ENCODE data around the gene PPCDC.

PPCDC gene

GRCh38 chr15:75097939-75098338 lies 74.5 kb downstream of the PPCDC start:
- TF ChIP-seq CTCF (IDR thresholded peaks at IDR 0.05; ENCODE audit: low read depth, low read length), result no peak
- Histone ChIP-seq H3K4me1 (no peaks in the 10 kb centered on the region), H3K27me3 (no peaks in the 10 kb centered on the region), H3K9me3 (no peaks in the 10 kb centered on the region), H3K36me3 (no peaks in the 10 kb centered on the region), H3K4me3 (ENCODE audit: low read depth, low read length) (no peak overlapping the region)
- no peak for DNase-seq

- H3K4me3 ChIP-seq (ENCODE audit: low read depth, low read length), result no peak overlapping the region
- no peaks in the 10 kb centered on the region for H3K9me3 ChIP-seq
- no peaks in the 10 kb centered on the region for H3K36me3 ChIP-seq
- H3K27me3 ChIP-seq, result no peaks in the 10 kb centered on the region
- H3K4me1 ChIP-seq, result no peaks in the 10 kb centered on the region
- no peak for DNase-seq
- TF ChIP-seq CTCF (IDR thresholded peaks at IDR 0.05; ENCODE audit: low read depth, low read length), result no peak
Measured at GRCh38 chr15:75098404-75098803, 75.0 kb downstream of the PPCDC start.
